Tibial nerve (tissue), 3 donors: ENCODE results near the gene HS3ST1.

Experiments
- CTCF ChIP-seq, 5 experiments: fragments of 200-600 bp in 3 of 5; fragments of 450-650 bp in 2 of 5; sonication (generic) in 3 of 5; IDR thresholded peaks; one replicate each; pipeline ENCODE4 v1.5.1; 2016 to 2019; ENCODE audit warnings: antibody characterized with exemption in 5 of 5, mild to moderate bottlenecking in 3 of 5, moderate library complexity in 2 of 5
- POLR2A ChIP-seq, 2 donors: fragments of 450-650 bp; IDR thresholded peaks; one replicate each; pipeline ENCODE4 v1.6.1; 2017; ENCODE audit warnings: antibody characterized with exemption in 2 of 2, mild to moderate bottlenecking in 2 of 2, moderate library complexity in 2 of 2

DNA sequence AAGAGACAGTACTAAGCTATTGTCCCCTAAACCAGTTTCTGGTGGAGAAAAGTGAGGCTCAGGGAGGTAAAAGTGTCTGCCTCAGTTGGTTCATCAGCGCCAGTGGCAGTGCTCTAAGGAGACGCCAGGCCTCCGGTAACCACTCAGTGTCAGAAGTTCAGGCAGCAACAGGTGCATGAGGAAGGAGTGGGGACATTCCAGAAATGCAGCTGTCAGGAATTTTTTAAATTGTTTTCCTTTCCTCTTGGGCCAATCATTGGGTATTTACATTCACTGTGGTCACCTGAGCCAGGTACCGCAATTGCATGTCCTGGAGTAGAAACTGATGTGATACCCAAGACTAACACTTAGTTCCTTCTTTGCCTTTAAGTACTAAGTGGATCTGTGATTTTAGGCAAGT is 40.2 kb upstream of the HS3ST1 start:
- no peak for TF ChIP-seq CTCF (IDR thresholded peaks at IDR 0.05)
- no peak for TF ChIP-seq POLR2A (IDR thresholded peaks at IDR 0.05)
